Smooth muscle cell (in vitro differentiated cells): ENCODE measurements around the gene SCP2. TPM values are rescaled to one million over a fixed set of nuclear protein-coding genes. Genes with fewer than 3 reads are reported as not detected.

Source experiments
- DNase-seq: peaks from one replicate; lab custom pipeline; 2025; ENCODE audit not compliant: unreplicated experiment; lab: John Stamatoyannopoulos, UW
- H2AFZ ChIP-seq: fragments of 200-600 bp; sonication (generic); 2 replicates; pipeline ENCODE4 v1.6.0; 2016; ENCODE audit warnings: antibody characterized with exemption, low read depth, mild to moderate bottlenecking
- H3F3A ChIP-seq: fragments of 200-600 bp; sonication (generic); 2 replicates; pipeline ENCODE4 v1.6.0; 2017; ENCODE audit warnings: antibody characterized with exemption, low read depth
- H3K27ac ChIP-seq: fragments of 200-600 bp; sonication (generic); 2 replicates; pipeline ENCODE4 v1.5.1; 2016; ENCODE audit warnings: low read depth, mild to moderate bottlenecking
- H3K27me3 ChIP-seq: fragments of 200-600 bp; sonication (generic); 2 replicates; pipeline ENCODE4 v1.6.1; 2016; ENCODE audit warnings: low read depth, mild to moderate bottlenecking
- H3K36me3 ChIP-seq: fragments of 200-600 bp; sonication (generic); 2 replicates; pipeline ENCODE4 v1.5.1; 2016; ENCODE audit warnings: low read depth
- H3K4me1 ChIP-seq: fragments of 200-600 bp; sonication (generic); 2 replicates; pipeline ENCODE4 v1.5.1; 2016; ENCODE audit warnings: low read depth
- H3K4me2 ChIP-seq: fragments of 200-600 bp; sonication (generic); 2 replicates; pipeline ENCODE4 v1.6.0; 2016; ENCODE audit warnings: mild to moderate bottlenecking
- H3K4me3 ChIP-seq: fragments of 200-600 bp; sonication (generic); 2 replicates; pipeline ENCODE4 v1.5.1; 2016; ENCODE audit warnings: mild to moderate bottlenecking
- H3K79me2 ChIP-seq: fragments of 200-600 bp; sonication (generic); 2 replicates; pipeline ENCODE4 v1.6.0; 2016; ENCODE audit warnings: low read depth, mild to moderate bottlenecking
- H3K9ac ChIP-seq: fragments of 200-600 bp; sonication (generic); 2 replicates; pipeline ENCODE4 v1.6.0; 2016; ENCODE audit warnings: low read depth
- H3K9me3 ChIP-seq: fragments of 200-600 bp; sonication (generic); replicated peaks from 2 replicates; pipeline ENCODE4 v1.5.1; 2016; ENCODE audit warnings: low read depth
- H4K20me1 ChIP-seq: fragments of 200-600 bp; sonication (generic); 2 replicates; pipeline ENCODE4 v1.6.0; 2016; ENCODE audit warnings: low read depth
- WGBS: methylation state at CpG from one replicate; pipeline ENCODE4 v1.1.7; 2016; ENCODE audit warnings: low lambda C conversion rate; 5-methylcytosine and 5-hydroxymethylcytosine counted together
- polyA plus RNA-seq: library from polyadenylated mRNA; unstranded; fragments of >200 nt; fragmentation: Nextera tagmentation; extraction: Ambion mirVana; gene quantifications from 2 replicates; pipeline ENCODE4 v1.2.1, GENCODE V29; 2016
- total RNA-seq: library from RNA; depleted of rRNA; stranded (reverse); fragments of >200 nt; gene quantifications from 2 replicates; pipeline ENCODE4 v1.2.3, GENCODE V29; 2014
- TF ChIP-seq, protein P1 (sequence below): fragments of 200-600 bp; sonication (generic); IDR thresholded peaks from 2 replicates; pipeline ENCODE4 v1.5.1; 2017; ENCODE audit warnings: borderline replicate concordance, mild to moderate bottlenecking, antibody characterized with exemption; ENCODE audit not compliant: insufficient read depth, poor library complexity, severe bottlenecking

SCP2 gene
- total and polyA plus RNA-seq, 2 experiments from 2014 or later = 94.8 to 120 TPM

DNA sequence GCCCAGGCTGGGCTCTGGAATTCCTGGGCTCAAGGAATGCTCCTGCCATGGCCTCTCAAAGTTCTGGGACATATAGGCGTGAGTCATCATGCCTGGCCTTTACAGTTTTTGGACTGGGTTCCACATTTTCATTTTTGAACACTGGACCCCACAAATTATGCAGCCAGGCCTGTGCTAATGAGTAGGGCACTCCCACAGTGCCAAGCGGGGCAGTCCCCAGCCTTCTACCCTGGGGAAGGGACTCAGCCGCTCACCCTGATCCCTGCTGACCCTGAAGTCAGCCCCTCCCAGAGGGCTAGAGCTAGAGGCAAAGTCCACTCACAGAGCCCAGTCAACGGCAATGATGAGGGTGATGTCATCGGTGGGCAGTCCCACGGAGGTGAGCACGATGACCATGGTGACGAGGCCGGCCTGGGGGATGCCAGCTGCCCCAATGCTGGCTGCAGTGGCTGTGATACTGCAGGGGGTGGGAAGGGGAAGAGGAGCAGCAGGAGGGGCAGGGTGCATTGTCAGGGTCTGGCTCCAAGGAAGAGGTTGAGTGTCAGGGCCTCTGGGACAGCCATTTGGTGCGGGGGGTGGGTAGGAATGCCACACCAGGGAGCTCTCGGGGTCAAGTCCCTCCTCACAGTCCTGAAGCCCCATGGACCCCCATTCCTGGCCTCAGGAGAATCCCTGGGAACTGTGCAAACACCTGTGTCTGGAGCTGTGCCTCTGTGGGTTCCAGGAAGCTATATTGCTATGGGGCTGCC, 162.6 kb downstream of the SCP2 start:
- TF ChIP-seq, protein P1, sequence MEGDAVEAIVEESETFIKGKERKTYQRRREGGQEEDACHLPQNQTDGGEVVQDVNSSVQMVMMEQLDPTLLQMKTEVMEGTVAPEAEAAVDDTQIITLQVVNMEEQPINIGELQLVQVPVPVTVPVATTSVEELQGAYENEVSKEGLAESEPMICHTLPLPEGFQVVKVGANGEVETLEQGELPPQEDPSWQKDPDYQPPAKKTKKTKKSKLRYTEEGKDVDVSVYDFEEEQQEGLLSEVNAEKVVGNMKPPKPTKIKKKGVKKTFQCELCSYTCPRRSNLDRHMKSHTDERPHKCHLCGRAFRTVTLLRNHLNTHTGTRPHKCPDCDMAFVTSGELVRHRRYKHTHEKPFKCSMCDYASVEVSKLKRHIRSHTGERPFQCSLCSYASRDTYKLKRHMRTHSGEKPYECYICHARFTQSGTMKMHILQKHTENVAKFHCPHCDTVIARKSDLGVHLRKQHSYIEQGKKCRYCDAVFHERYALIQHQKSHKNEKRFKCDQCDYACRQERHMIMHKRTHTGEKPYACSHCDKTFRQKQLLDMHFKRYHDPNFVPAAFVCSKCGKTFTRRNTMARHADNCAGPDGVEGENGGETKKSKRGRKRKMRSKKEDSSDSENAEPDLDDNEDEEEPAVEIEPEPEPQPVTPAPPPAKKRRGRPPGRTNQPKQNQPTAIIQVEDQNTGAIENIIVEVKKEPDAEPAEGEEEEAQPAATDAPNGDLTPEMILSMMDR = no peak
- Histone ChIP-seq H3K27ac (no peak overlapping the region), H3K9ac (no peak overlapping the region), H3K27me3 (no peaks in the 10 kb centered on the region), H2AFZ (no peak overlapping the region), H3F3A (no peaks in the 10 kb centered on the region), H3K79me2 (no peaks in the 10 kb centered on the region), H3K4me3 (no peak overlapping the region), H4K20me1 (no peaks in the 10 kb centered on the region), H3K9me3 (no peaks in the 10 kb centered on the region), H3K36me3 (no peaks in the 10 kb centered on the region), H3K4me2 (no peak overlapping the region), H3K4me1 (no peaks in the 10 kb centered on the region)
- 88% methylated on average over 11 of the region's 11 CpGs for WGBS
- DNase-seq = no peak

DNA sequence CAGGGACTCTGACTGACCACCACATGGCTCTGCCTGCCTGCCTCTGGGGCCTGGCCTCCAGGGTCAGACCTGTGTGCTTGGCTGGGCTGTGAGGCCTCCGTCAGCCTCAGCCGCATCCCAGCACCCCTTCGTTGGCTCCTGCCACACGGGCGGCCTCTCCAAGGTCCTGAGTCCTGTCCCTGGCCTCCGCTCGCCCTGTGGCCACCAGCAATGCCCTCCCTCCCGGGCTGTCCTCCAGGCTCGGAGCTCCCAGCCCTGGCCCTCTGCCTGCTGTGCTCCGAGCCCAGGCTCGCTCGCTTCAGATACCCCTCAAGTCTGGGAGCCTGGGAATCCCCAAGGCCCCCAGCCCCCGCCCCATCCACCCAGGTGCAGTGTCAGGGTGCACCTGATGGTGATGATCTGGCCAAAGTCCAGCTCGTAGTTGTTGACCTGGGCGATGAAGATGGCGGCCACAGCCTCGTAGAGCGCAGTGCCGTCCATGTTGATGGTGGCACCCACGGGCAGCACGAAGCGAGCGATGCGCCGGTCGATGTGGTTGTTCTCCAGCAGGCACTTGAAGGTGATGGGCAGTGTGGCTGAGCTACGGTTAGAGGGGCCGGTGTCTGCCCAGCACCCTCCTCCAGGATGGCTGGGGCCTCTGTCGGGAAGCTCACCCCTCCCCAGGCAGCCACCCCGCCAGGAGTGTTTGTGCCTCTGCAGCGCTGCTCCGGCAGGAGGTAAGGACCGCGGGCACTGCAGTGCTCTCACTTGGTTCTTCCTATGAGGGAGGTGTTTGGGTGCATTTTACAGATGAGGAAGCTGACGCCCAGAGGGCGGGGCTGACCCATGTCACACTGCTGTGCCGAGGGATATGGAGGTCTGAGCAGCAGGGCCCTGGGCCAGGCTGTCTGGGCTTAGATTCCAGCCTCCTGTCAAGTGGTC, 163.4 kb downstream of the SCP2 start:
- Histone ChIP-seq H3K36me3 (no peaks in the 10 kb centered on the region), H3F3A (no peaks in the 10 kb centered on the region), H3K9ac (no peak overlapping the region), H3K79me2 (no peaks in the 10 kb centered on the region), H3K4me3 (no peak overlapping the region), H2AFZ (no peak overlapping the region), H3K9me3 (no peaks in the 10 kb centered on the region), H3K27me3 (no peaks in the 10 kb centered on the region), H4K20me1 (no peaks in the 10 kb centered on the region), H3K27ac (no peak overlapping the region), H3K4me2 (no peak overlapping the region), H3K4me1 (no peaks in the 10 kb centered on the region)
- WGBS = 95% methylated on average over 35 of the region's 37 CpGs
- no peak for DNase-seq
- TF ChIP-seq, protein P1 = no peak

DNA sequence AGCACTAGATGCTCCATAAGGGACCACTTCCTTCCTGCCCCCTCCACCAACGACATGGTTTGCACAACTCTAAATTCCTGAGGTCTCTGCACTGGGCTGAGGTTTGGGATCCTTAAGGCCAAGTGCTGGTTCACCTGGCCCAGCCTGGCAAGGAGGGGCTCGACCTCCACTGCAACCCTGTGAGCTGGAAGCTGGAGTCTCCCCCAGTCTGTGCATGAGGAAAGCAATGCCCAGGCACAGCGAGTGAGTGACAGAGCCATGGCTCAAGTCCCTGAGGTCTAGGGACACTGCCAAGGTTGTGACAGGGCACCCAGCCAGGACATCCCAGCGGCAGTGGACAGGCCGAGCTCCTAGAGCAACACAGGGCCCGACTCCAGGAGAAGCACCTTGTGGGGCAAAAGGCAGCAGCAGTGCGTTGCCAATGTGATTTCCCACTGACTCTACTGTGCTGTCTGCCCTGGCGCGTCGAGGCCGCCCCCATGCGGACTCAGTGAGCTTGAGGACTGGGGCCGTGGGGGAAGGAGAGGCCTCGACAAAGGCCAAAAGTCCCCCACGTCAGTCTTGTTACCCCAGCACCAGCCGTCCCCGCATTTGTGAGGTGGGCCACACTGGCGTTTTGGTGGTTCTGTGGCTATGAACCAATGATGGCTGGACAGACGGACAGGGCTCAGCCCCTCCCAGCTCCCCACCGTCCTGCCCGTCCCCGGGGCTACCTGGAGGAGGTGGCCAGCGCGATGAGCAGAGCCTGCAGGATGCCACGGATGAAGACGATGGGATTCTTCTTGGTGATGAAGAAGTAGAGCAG, 165.0 kb downstream of the SCP2 start:
- H3K4me1 ChIP-seq = no peaks in the 10 kb centered on the region
- H3K4me3 ChIP-seq = no peak overlapping the region
- TF ChIP-seq, protein P1 = no peak
- no peak overlapping the region for H3K27ac ChIP-seq
- H2AFZ ChIP-seq = no peak overlapping the region
- no peaks in the 10 kb centered on the region for H3K9me3 ChIP-seq
- no peaks in the 10 kb centered on the region for H3K79me2 ChIP-seq
- no peak overlapping the region for H3K4me2 ChIP-seq
- H3K36me3 ChIP-seq = no peaks in the 10 kb centered on the region
- H3K27me3 ChIP-seq = no peaks in the 10 kb centered on the region
- H4K20me1 ChIP-seq = no peaks in the 10 kb centered on the region
- H3K9ac ChIP-seq = no peak overlapping the region
- 93% methylated on average over 26 of the region's 26 CpGs for WGBS
- DNase-seq = no peak
- H3F3A ChIP-seq = no peaks in the 10 kb centered on the region
